Stimulated activated CD8-positive, alpha-beta memory T cell treated with anti-CD3 and anti-CD28 coated beads, Interleukin-7, amount 100 ng/mL, for 4 hours (primary cell): ENCODE data around the gene ODC1.
"Not testable (repeated sequence)": the region's sequence is repeated elsewhere in the genome, so short reads cannot be mapped to it uniquely, and the experiment has no call there.

Source experiments
- DNase-seq, 2 donors: peaks; one replicate each; pipeline ENCODE4 v3.0.0-alpha.2; 2020; ENCODE audit warnings: low read depth in 2 of 2

ODC1 gene

DNA sequence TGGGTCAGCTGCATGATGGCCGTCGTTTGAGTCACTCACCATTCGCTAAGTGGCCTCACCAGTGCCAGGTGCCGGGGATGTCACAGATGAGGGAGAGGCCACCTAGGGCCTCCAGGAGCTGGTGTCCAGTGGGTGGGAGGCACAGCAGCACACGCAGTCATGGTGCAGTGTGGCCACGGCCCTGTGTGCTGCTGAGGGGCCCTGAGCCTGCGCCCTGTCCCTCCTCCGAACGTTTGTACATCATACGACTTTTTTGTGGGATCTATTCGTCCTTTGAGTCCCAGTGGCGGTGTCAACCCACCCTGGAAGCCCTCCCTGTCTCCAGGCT lies 30.1 kb upstream of the ODC1 start:
- no peak for DNase-seq

GRCh38 chr2:10477443-10478297 lies 29.5 kb upstream of the ODC1 start:
- DNase-seq, result no peak

GRCh38 chr2:10476723-10477442 lies 28.8 kb upstream of the ODC1 start:
- DNase-seq, result no peak

DNA sequence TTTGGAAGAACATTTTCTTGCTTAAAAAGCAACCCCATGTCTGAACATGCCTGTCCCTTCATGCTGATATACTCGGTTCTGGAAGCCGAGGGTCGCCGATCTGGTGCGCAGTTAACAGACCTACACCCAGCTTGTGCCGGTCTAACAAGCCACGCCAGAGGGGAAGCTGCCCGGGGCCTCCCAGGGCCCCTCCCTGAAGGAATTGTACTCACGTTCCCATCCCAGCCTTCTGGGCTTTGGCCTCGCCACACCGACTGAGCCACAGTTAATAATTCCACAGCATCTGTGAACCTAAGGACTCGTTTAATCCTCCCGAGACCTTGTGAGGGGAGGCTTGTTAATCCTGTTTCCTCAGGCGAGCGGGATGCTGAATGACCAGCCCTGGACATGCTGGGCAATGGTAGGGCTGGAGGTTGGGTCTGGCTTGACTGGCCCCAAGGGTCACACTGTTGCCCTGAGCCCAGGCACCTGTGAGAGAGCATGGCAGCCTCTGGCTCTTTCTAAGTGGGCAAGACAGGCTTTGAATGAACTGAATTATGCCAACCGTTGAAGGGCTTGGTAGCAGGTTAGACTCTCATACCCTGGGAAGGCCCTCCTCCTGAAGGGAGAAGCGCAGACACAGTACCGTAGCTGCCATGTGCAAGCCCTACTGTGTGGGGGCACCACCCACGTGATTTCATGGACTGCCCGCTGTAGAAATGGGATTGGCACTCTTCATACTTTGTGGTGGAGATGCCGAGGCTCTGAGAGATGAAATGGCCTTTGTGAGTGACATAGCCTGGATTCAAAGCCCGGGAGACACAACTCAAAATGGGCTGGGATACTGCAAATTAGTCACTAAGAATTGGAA lies 27.9 kb upstream of the ODC1 start:
- DNase-seq, result no peak

GRCh38 chr2:10475221-10475722 lies 27.1 kb upstream of the ODC1 start:
- DNase-seq, result no peak

DNA sequence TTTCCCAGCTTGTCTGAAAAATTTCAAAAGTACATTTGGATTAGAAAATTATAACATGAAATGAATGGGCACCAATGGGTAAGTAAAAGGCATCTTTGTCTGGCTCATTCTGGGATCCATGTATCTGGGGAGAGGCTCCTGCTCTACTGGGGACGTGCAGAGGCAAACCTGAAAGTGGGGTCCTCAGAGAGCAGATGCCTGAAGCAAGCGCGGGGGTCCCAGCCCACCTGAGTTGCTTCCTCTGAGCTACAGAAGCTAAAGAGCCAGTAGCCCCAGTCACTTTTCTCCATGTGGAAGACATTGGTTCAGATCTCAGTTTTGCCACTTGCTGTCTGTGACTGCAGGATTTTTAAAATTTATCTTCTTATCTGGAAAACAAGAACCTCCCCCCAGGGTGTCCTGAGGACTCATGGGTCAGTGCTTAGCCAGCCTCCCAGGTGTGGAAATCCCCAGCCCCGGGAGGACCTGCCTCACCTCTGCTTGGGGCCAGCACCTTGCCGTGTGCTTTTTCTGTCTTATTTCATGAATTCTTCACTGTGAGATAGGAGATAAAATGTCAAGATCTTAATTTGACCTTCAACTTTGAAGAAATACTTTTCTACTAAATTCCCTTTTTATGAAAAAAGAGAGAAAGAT lies 25.1 kb upstream of the ODC1 start:
- no peak for DNase-seq

DNA sequence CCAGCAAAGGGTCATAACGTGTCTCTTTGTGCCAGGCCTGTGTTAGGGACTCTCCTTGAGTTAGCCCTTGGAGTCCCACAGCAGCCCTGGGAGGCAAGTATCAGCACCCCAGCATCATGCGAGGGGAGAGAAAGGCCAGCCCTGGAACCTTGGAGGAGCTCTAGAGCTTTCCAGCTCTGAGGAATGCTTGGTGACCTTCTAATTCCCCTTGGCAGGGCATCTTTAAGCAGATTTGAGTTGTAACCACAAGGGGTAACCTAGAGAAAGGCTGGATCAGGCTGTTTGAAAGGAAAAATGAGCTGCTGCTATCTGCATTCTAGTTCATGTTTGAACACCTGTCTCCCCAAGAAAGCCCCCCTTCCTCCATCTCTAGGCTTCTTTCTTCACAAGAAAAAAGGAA lies 23.8 kb upstream of the ODC1 start:
- no peak for DNase-seq

- no peak for DNase-seq
These were observed 23.0 kb upstream of the ODC1 start for GRCh38 chr2:10471046-10471571.

DNA sequence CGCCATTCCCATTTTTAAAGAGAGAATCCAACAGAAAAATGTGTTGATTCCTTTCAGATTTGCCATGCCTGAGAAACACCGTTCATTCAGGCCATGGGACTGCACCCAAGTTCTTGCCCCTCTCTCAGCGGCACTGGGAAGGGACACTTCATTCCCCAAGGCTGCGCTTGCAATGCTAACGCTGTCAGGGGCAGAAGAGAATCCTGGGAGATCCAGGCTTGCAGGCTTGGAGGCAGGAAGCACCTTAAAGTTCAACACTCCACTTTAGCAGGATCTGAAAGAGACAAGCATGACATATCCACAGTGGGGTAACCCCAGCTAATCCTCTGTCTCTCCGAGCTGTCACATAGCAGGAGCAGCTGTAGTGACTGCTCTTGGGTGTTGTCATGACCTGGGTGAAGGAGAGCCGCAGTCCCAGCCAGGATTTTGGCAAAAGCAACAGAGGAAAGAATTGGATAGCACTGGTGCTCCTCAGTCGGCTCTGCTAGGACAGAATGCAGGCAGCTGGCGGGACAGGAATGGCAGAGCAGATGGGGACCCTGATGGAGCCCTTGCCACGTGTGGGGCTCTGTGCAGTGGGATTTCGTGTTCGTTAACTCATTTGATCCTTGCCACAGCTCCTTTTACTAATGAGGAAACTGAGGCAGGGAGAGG lies 22.0 kb upstream of the ODC1 start:
- no peak for DNase-seq

DNA sequence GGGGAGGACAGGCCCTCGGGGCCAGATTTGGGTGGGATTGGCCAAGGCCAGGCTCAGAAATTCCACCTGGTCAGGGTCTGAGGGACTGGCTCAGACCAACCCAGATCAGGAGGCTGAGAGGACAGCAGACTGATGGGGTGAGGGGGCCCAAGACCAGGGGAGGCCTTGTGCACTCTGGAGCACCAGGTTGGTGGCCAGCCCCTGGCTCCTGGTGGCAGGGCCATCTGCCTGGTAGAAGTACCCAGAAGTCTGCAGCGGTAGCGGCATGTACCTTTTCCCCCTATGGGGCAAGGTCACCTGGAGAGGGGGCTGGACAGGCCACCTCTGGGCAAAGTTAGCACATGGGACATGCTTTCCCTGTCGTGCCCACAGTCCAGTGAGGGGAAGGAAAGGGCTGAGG lies 21.2 kb upstream of the ODC1 start:
- no peak for DNase-seq

DNA sequence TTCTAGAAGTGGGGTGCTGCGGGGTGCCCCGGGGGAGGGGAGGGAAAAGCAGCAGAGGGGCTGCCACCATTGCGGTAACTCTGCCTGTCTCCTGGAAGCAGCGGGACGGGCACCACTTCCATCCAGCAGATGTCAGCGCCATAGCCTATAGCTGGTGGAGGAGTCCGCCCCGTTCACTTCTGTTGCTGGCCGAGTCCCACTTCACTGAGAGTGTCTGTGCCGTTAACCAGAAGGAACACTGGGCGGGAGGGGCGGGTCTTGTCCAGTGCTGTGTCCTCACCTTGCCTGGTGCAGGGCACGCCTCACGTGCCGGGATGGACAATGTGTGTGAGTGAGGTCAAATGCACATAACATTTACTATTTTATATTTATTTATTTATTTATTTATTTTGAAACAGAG lies 19.3 kb upstream of the ODC1 start:
- no peak for DNase-seq

- no peak for DNase-seq
These were observed 18.7 kb upstream of the ODC1 start for GRCh38 chr2:10466801-10467200.

GRCh38 chr2:10465910-10466309 lies 17.8 kb upstream of the ODC1 start:
- no peak for DNase-seq

DNA sequence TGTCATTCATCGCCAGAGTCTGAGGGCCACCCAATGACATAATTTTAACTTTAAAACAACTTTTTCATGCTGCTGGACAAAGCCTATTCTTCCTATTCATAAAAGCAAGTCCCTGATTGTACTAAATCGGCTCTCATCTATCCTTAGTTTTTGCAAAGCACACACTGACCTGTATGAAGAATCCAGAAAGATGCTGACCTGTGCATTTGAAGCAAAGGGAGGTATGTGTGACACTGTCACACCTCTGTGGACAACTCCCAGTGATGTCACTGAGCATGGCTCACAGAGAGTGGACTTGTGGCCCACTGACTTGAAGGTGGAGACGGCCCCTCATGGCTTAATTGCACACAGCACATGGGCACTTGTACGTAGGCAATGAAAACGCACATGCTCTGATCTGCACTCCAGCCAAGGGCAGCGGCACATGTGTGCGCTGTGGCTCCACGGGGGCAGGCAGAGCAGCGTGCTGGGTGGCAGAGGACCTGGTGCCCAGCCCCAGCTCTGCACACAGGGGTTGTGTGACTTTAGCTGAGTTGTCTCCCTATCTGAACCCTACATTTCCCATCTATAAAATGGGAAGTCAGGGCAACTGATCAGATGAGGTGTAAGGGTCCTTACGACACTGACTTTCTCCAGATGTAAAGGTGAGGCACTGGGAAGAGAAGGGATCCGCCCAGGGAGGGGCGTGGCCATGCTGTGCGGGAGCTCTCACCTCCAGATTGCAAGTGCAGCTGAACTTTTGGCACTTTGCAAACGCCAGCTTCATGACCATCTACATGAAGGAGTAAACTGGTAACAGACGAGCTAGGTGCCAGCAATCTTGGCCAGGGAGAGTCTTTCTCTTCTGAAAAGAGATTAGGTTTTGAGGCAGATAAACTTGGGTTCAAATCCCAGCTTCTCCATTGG lies 14.3 kb upstream of the ODC1 start:
- DNase-seq, result no peak

DNA sequence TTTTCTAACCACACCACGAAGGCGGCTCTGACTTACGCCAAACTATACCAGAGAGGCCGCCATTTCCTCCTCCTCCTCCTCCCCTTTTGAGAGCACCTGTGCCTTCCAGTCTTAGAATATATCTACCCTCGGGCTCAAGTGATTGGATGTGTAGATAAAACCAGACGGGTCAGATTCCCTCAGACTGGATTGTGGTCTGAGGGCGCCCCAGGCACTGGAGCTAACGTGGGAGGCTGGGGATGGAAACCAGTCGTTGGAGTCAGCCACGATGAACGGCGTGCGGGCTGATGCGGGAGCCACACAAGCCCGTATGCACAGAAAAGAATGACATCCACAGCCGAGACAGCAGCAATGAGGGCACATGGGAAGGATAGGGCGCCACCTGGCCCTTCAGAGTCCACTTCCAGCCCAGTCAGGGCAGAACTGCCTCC lies 12.3 kb upstream of the ODC1 start:
- DNase-seq, result no peak

- no peak for DNase-seq
These were observed 9.9 kb upstream of the ODC1 start for GRCh38 chr2:10457846-10458598.

DNA sequence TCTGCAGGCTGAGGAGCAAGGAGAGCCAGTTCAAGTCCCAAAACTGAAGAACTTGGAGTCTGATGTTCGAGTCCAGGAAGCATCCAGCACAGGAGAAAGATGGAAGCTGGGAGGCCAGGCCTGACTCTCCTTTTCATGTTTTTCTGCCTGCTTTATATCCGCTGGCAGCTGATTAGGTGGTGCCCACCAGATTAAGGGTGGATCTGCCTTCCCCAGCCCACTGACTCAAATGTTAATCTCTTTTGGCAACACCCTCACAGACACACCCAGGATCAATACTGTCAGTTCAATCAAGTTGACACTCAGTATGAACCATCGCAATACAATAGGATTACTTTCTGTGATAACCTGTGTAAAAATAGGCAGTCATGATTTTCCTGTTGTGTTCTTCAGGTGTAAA lies 9.1 kb upstream of the ODC1 start:
- DNase-seq, result not testable (repeated sequence)

GRCh38 chr2:10454505-10454904 lies 6.4 kb upstream of the ODC1 start:
- DNase-seq, result no peak

DNA sequence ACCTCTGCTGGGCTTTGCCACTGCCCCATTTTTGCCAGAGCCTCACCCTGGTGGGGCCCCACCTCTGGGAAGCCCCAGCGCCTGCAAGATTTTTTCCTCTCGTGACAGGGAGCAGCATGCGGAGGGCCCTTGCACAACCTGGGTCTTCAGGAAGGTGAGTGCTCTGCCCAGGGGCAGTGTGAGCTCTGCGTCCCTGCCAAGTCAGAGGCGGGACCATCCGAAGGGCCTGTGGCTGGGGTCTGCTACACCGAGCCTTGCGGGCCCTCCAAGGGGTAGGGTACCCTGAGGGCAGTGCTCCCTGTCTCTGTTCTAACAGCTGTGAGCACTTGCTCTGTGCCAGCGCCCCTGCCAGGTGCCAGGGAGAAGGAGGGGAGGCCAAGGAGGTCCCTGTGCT lies 5.8 kb upstream of the ODC1 start:
- no peak for DNase-seq
